ENCODE results near the gene RAD51B.
"Not testable (repeated sequence)": the region's sequence is repeated elsewhere in the genome, so short reads cannot be mapped to it uniquely, and the experiment has no call there.

Gene RAD51B

DNA sequence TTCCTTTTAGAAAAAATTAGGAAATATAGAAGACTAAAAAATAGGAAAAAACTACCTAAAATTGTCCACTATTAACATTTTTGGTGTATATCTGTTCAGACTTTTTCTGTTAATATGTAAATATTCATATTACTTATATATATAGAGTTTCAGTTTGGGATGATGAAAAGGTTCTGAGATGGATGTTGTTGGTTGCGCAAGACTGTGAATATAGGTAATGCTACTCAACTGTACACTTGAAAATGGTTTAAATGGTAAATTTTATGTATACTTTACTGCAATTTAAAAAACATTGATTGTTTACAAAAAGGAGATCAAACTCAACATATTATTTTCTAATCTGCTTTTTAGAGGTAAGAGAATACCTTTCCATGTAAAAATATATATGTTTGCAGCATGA lies 200.9 kb downstream of the RAD51B start:
- DNase-seq (ENCODE audit: low read depth in 3 of 3), result no peak

DNA sequence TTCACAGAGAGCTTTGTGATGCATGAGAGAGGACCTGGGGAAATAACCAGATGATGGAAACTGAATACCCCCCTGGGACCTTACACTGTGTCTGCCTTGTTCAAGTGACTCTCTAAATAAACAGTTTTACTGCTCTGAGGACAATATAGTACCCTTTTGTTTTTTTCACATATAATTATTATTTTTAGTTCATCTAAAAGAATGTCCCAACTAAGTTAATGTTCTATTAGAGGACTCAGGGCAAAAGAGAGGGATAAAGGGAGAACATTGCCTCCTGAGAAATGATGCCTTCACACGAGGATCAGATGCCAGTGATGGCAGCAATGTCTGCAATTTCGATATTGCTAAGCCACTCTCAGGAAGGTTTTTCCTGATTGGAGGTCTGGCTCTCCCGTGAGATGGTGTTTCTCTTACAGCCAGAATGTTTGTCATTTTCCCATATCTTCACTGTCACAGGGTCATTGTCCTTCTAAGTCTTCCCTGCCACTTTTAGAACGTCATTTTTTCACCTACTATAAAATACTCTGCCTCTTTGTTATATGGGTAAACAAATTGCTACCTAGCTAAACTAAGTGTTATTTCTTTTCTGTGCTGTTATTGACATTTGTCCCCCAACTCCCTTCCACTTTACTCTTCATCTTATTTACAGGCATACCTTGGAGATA lies 201.6 kb downstream of the RAD51B start:
- no peak for DNase-seq (ENCODE audit: low read depth in 3 of 3)

DNA sequence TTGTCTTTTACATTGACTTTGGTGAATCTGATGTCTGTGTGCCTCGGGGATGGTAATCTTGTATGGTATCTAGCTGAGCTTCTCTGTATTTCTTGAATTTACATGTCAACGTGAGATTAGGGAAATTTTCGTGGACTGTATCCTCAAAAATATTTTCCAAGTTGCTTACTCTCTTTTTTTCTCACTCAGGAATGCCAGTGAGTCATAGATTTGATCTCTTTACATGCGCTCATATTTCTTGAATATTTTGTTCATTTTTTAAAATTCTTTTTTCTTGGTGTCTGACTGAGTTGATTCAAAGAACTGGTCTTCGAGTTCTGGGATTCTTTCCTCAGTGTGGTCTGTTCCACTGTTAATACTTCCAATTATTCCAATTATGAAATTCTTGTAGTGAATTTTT lies 207.7 kb downstream of the RAD51B start:
- no peak for DNase-seq (ENCODE audit: low read depth in 3 of 3)

DNA sequence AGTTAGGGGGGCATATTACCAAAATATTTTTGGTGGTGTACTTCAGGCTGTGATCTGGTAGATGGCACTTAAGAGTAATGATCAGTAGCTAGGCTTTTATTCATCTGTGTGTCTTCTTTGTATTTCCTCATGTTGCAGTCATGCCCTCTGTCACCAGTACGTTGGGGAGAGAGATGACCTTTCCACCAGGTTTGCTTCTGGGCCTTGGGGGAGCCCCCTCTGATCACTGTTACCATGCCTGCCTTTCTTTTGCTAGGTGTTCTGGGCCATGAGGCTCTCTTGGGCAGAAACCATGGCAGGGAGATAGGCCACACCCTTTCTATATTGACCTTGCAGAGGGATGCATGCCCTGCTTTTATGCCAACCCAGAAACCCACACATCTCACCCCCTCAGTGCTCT lies 208.5 kb downstream of the RAD51B start:
- no peak for DNase-seq (ENCODE audit: low read depth in 3 of 3)

DNA sequence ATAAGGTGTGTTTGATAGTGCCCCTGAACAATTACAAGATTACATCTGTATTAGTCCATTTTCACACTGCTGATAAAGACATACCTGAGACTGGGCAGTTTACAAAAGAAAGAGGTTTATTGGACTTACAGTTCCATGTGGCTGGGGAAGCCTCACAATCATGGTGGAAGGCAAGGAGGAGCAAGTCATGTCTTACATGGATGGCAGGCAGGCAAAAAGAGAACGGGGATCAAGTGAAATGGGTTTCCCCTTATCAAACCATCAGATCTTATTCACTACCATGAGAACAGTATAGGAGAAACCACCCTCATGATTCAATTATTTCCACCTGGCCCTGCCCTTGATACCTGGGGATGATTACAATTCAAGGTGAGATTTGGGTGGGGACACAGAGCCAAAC lies 211.4 kb downstream of the RAD51B start:
- DNase-seq (ENCODE audit: low read depth in 3 of 3), result not testable (repeated sequence)

DNA sequence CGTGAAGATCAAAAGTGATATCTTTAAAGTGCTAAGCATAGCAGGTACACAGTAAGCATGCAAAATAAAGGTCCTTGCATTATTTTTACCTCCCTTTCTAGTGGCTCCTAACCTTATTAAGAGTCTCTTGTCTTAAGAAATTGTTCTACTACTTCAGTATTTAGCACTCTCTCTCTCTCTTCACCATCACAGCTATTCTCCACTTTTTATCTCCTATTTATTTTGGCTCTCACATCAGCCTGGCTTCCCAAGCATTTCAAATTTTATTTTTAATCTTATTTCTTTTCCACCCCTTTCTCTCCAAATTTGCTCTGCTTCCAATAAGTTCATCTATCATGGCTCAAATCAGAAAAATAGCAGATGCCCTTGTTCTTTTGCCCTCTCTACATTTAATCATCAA lies 212.6 kb downstream of the RAD51B start:
- DNase-seq (ENCODE audit: low read depth in 3 of 3), result no peak

DNA sequence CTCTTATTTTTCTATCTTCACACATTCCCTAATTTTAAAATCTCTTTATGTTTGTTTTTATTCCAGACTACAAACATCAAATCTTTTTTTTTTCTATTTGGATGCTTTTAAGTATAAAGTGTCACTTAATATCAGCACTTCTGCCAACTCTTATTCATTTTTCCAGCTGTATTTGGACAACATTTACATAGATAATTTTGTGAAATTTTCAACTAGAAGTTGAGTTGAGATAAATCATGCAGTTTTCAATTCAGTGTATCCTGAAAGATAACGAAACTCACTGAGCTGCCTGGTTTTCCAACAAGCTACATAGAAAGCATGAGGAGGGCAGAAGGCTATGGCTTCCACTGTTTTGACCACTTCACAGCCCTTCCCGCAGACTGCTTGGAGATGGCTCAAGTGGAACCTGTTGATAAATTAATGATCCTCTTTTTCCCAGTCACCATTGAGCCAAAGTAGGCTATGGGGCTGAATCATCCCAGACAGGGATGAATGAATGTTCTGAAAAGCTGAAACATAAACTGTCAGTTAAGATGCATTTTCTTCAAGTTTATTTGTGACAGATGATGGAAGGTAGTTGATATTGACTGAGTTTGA lies 213.9 kb downstream of the RAD51B start:
- no peak for DNase-seq (ENCODE audit: low read depth in 3 of 3)

DNA sequence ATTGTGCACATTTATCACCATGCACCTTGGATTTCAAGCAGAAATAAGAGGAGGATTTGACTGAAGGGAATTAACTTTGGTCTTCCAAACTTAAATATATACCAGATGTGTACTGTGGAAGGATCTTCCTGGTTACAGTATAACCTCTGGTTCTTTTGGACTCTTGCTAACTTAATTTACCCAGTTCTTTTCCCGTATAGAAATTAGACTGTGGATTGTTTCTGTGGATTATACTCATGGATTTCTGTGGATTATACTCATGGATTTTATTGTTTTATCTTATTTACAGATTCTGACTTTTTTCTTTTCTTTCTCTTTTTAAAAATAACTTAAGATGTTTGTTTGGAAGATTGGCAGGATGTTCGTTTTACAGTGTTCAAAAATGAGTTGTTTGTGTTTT lies 215.3 kb downstream of the RAD51B start:
- DNase-seq (ENCODE audit: low read depth in 3 of 3), result no peak

DNA sequence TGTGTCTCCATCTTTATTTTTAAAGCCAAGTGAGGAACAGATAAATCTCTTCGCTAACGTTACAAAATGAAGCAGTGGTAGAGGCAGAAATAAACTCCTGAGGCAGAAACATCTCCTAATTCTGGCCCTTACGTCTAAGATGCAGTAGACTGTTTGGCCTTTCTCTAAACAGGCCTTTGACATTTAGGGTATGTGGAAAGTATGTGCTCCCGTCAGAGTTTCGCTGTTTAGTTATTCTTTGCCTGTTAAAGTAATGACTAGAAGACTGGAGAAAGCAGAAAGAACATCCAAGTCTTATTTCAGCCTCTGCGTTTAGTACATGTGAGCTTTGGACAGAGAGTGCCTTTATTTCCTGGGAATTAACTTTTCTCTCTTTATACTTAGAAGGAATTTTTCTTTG lies 216.6 kb downstream of the RAD51B start:
- no peak for DNase-seq (ENCODE audit: low read depth in 3 of 3)

DNA sequence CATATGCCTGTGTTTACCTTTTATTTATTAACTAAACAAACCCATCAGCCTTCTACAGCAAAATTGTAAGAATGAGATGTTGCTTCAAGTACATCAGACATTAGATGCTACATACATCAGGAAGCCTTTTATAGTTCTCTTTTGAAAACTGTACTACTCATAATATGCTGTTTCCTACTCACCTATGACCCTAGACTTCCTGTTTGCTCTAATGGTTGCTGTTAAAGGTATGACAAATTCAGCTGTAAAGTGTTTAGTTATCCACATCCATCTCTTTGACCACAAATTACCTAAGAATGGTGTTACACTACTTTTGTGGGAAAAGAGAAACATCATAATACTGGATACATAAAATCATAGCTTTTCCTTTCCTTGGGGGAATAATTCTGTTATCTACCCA lies 220.0 kb downstream of the RAD51B start:
- no peak for DNase-seq (ENCODE audit: low read depth in 3 of 3)

DNA sequence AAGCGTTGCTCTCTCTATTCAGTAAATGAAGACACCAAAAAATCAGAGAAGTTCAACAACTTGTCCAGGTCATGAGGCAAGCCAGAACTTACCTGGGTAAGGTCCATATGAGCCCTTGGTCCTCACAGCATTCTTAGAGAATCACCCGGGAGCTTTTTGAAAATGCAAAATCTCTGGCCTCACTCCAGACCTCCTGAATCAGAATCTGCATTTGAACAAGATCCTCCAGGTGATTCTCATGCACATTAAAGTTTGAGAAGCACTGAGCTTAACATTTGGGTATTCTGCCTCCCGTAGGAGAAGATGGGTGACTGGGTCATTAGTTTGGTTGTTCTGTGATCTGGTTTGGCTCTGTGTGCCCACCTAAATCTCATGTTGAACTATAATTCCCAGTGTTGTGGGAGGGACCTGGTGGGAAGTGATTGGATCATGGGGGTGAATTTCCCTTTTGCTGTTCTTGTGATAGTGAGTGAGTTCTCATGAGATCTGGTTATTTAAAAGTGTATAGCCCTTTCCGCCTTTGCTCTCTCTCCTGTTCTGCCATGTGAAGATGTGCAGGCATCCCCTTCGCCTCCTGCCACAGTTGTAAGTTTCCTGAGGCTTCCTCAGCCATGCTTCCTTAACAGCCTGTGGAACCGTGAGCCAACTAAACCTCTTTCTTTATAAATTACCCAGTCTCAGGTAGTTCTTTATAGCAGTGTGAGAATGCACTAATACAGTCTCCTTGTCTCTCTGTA lies 221.2 kb downstream of the RAD51B start:
- no peak for DNase-seq (ENCODE audit: low read depth in 3 of 3)

DNA sequence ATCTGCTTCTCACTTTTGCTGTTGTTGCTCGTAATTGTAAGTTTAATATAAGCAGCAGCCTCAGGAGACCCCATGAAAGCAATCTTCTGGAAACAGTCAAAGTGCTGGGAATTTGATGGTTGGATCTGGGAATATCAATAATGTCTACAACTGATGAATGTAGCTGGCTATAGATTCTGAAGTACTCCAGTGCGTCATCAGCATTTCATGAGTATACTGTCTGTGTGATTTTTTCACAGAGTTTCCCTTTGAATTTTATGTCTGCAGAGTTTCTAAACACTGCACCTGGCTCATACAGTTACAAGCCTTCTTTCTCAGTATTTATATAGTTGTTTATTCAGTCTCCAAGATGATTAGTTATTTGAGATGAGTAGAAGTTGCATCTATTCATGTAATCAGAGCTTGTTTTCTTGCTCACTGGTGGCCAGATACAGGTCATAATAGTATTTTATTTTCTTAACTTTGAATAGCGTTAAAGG lies 222.3 kb downstream of the RAD51B start:
- DNase-seq (ENCODE audit: low read depth in 3 of 3), result no peak

DNA sequence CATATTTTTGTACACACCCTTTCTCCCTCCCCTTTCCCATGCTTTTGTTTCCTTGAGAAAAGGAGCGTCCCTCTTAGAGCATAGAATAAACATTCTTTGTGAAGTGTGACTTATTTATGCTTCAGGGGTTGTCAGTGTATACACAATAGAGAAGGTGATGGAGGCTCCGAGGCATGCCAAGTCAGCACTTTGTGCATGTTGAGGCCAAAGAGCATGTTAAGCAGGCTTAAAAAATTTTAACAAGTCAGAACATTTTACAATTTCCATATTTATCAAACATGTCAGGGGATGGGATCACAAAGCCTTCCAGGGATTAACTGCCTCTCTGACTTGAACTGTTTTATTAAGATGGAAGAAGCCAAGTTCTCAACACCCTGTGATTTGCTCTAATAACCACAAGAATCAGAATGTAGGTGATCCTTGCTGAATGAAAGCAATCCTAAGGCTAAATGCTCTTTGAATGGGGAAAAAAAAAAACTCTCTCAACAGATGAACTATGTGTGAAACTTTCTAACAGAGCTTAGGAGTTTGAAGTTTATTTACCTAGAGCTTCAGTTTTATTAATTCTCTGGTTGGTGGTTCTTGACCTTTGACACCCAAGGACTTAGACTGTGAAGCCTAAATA lies 223.1 kb downstream of the RAD51B start:
- DNase-seq (ENCODE audit: low read depth in 3 of 3), result no peak

DNA sequence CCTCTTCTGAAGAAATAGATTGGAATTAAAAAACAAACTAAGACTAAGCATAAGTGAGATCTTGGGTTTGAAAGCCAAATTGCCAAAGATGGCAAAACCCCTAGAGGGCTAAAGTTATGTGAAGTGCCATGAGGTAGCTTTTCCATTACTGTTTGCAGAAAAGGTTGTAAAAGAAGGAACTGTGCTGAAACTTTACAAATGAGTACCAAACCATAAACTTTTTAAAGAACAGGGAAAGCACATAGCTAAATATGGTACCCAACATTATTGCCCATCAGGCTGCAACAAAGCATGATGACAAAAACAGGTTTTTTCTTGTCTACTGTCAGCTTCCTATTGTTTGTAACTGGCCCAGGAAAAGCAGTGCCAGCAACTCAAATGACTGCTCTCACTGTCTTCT lies 224.2 kb downstream of the RAD51B start:
- DNase-seq (ENCODE audit: low read depth in 3 of 3), result no peak

DNA sequence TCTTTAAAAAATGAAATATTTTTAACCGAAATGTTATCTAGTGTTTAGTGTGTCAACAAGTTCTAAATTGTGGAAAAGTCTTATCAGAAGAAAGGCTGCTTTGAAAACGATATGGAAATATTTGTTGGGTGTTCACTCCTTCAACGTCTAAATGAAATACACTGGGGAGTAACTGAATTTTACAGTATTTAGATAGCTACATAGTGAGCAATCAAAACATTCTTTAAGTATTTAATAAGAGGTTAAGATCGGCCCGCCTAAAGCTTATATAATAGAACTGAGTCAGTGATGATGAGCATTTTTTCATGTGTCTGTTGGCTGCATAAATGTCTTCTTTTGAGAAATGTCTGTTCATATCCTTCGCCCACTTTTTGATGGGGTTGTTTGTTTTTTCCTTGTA lies 228.3 kb downstream of the RAD51B start:
- DNase-seq (ENCODE audit: low read depth in 3 of 3), result no peak

DNA sequence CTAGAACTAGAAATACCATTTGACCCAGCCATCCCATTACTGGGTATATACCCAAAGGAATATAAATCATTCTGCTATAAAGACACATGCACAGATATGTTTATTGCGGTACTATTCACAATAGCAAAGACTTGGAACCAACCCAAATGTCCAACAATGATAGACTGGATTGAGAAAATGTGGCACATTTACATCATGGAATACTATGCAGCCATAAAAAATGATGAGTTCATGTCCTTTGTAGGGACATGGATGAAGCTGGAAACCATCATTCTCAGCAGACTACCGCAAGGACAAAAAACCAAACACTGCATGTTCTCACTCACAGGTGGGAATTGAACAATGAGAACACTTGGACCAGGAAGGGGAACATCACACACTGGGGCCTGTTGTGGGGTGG lies 229.2 kb downstream of the RAD51B start:
- not testable (repeated sequence) for DNase-seq (ENCODE audit: low read depth in 3 of 3)

DNA sequence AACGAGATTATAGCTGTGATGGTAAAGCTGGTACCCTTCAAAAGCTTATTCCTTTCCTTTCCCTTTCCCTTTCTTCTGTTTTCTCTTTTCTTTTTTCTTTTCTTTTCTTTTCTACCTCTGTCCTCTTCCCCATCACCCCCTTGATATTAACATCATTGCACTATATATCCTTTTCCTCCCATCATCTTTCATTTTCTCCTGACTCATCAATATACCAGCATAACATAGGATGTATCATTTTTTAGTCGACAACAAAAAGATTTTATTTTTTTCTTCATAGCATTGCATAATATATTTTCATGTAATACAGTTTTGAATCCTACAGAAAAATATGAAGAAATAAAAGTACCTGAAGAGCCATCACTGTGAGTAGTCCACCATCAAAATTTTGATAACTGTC lies 230.6 kb downstream of the RAD51B start:
- DNase-seq (ENCODE audit: low read depth in 3 of 3), result no peak

DNA sequence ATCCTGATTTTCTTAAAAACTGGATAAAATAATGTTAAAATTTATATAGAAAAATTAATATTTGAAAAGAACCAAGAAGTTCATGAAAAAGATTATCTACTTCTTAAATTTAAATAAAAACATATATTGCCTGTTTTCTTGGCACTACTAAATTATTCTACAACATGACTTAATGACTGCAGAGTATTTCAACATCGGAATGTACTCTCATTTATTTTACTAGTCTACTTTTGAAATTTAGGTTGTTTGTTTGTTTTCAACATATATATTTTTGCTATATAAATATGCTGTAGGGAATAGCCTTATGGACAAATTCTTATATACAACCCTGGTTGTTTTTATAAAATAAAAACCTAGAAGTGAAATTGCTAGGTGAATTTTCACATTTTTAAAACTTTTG lies 231.6 kb downstream of the RAD51B start:
- no peak for DNase-seq (ENCODE audit: low read depth in 3 of 3)

DNA sequence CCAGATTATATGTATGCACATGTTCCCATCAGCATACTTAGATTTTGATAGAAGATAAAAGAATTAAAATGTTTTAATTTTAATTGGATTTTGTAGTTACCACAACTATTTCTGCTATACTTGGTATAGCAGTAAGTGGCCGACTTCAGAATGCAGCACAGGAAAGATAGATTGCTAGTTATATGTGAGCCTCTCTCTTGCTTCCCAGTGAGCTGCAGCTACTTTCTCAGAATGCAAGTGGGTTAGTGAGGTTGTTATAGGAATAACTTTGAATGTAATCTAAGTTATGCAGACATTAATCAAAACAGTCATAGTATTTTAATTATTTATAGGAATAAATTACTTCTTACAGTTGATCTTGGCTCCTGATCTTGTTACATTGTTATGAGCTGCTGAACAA lies 240.6 kb downstream of the RAD51B start:
- DNase-seq (ENCODE audit: low read depth in 3 of 3), result no peak

DNA sequence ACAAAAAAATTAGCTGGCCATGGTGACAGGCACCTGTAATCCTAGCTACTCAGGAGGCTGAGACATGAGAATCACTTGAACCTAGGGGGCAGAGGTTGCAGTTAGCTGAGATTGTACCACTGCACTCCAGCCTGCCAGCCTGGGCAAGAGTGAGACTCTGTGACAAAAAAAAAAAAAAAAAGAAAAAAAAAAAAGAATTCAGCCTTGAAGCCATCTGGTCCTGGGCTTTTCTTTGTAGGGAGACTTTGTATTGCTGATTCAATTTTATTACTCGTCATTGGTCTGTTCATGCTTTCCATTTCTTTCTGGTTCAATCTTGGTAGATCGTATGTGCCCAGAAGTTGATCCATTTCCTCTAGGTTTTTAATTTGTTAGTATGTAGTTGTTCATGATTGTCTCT lies 243.1 kb downstream of the RAD51B start:
- no peak for DNase-seq (ENCODE audit: low read depth in 3 of 3)

DNA sequence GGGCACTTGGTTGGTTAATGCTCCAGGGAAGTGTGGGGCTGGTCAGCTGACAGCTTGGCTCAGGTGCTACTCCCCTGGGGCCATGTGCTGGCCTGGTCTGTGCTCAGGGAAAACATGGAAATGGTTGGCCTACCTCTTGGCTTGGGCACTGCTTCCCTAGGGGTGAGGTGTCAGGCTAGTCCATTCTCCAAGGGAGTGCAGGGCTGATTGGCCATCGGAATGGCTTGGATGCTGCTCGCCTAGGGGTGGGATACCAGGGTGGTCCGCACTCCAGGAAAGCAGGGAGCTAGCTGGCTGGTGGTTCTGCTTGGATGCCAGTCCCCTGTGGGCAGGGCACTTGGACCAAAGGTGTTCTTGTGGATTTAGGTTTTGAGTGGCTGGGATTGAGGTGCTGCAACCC lies 245.7 kb downstream of the RAD51B start:
- no peak for DNase-seq (ENCODE audit: low read depth in 3 of 3)

DNA sequence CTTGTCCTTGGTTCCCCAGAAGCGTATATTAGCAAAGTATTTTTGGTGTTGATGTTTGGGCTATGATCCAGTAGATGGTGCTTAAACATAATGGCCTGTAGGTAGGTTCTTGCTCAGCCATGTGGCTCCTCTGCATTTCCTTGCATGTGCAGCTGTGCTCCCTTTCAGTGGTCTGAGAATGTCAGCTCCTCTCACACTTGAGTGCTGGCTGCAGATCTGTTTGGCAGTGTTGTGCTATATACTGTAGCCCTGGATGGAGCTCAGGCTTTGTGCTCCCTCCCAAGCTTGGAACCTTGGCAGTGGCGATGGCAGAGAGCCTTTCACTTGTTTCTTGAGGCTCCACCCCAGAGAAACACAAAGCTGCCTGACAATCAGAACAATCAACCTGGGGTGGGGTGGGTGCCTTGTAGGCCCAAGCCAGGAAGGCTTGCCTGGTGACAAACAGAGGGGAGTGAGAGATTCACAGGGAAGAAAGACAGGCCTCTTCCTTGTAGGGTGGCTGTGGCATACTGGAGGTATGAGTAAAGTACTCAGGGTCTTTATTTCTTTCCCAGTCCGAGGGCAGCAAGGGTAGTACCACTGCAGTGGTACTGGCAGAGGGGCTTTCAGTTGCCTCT lies 255.3 kb downstream of the RAD51B start:
- no peak for DNase-seq (ENCODE audit: low read depth in 3 of 3)

All from stimulated activated CD4-positive, alpha-beta T cell treated with anti-CD3 and anti-CD28 coated beads, TNF-alpha, amount 100 ng/mL, for 4 hours (primary cell).